ENCODE measurements around the gene NXPE4.
"Not testable (repeated sequence)": the region's sequence is repeated elsewhere in the genome, so short reads cannot be mapped to it uniquely, and the experiment has no call there.

The NXPE4 gene

GRCh38 chr11:114615448-114616361 is 20.1 kb upstream of the NXPE4 start:
- H3K4me3 ChIP-seq (ENCODE audit: control insufficient read depth, low read depth, low read length), result no peak overlapping the region
- TF ChIP-seq, protein P1, sequence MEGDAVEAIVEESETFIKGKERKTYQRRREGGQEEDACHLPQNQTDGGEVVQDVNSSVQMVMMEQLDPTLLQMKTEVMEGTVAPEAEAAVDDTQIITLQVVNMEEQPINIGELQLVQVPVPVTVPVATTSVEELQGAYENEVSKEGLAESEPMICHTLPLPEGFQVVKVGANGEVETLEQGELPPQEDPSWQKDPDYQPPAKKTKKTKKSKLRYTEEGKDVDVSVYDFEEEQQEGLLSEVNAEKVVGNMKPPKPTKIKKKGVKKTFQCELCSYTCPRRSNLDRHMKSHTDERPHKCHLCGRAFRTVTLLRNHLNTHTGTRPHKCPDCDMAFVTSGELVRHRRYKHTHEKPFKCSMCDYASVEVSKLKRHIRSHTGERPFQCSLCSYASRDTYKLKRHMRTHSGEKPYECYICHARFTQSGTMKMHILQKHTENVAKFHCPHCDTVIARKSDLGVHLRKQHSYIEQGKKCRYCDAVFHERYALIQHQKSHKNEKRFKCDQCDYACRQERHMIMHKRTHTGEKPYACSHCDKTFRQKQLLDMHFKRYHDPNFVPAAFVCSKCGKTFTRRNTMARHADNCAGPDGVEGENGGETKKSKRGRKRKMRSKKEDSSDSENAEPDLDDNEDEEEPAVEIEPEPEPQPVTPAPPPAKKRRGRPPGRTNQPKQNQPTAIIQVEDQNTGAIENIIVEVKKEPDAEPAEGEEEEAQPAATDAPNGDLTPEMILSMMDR (IDR thresholded peaks at IDR 0.05; ENCODE audit: control insufficient read depth, insufficient read depth, low read depth, low read length, missing control alignments), result no peak
- DNase-seq (ENCODE audit: low read depth), result no peak

DNA sequence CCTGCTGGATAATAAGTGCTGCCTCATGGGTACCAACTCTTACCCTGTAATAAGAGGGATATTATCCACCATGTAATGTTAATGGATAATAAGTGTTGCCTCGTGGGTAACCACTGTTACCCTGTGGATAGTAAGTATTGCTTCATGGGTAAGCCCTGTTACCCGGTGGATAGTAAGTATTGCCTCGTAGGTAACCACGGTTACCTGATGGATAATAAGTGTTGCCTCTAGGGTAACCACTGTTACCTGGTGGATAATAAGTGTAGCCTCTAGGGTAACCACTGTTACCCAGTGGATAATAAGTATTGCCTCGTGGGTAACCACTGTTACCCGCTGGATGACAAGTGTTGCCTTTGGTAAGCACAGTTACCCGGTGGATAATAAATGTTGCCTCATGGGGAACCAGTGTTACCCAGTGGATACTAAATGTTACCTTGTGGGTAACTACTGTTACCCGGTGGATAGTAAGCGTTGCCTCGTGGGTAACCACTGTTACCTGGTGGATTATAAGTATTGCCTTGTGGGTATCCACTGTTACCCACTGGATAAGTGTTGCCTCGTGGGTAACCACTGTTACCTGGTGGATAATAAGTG is 18.6 kb upstream of the NXPE4 start:
- no peak for DNase-seq (ENCODE audit: low read depth)
- TF ChIP-seq, protein P1 (IDR thresholded peaks at IDR 0.05; ENCODE audit: control insufficient read depth, insufficient read depth, low read depth, low read length, missing control alignments), result no peak
- no peak overlapping the region for H3K4me3 ChIP-seq (ENCODE audit: control insufficient read depth, low read depth, low read length)

DNA sequence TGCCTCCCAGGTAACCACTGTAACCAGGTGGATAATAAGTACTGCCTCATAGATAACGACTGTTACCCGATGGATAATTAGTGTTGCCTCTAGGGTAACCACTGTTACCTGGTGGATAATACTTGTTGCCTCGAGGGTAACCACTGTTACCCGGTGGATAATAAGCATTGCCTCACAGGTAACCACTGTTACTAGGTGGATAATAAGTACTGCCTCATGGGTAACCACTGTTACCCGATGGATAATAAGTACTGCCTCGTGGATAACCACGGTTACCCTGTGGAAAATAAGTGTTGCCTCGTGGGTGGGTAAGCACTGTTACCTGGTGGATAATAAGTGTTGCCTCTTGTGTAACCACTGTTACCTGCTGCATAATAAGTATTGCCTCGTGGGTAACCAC is 17.5 kb upstream of the NXPE4 start:
- not testable (repeated sequence) for H3K4me3 ChIP-seq (ENCODE audit: control insufficient read depth, low read depth, low read length); DNase-seq (ENCODE audit: low read depth)

DNA sequence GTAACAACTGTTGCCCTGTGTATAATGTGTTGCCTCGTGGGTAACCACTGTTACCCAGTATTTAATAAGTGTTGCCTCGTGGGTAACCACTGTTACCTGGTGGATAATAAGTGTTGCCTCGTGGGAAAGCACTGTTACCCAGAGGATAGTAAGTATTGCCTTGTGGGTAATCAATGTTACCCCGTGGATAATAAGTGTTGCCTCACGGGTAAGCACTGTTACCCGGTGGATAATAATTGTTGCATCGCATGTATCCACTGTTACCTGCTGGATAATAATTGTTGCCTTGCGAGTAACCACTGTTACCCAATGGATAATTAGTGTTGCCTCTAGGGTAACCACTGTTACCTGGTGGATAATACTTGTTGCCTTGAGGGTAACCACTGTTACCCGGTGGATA is 17.1 kb upstream of the NXPE4 start:
- no peak overlapping the region for H3K4me3 ChIP-seq (ENCODE audit: control insufficient read depth, low read depth, low read length)
- TF ChIP-seq, protein P1 (IDR thresholded peaks at IDR 0.05; ENCODE audit: control insufficient read depth, insufficient read depth, low read depth, low read length, missing control alignments), result no peak
- no peak for DNase-seq (ENCODE audit: low read depth)

DNA sequence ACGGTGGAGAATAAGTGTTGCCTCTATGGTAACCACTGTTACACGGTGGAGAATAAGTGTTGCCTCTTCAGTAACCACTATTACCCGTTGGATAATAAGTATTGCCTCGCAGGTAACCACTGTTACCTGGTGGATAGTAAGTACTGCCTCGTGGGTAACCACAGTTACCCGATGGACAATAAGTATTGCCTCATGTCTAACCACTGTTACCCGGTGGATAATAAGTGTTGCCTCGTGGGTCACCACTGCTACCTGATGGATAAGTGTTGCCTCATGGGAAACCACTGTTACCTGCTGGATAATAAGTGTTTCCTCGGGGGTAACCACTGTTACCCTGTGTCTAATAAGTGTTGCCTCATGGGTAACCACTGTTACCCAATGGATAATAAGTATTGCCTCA is 16.6 kb upstream of the NXPE4 start:
- DNase-seq (ENCODE audit: low read depth); H3K4me3 ChIP-seq (ENCODE audit: control insufficient read depth, low read depth, low read length): not testable (repeated sequence)

DNA sequence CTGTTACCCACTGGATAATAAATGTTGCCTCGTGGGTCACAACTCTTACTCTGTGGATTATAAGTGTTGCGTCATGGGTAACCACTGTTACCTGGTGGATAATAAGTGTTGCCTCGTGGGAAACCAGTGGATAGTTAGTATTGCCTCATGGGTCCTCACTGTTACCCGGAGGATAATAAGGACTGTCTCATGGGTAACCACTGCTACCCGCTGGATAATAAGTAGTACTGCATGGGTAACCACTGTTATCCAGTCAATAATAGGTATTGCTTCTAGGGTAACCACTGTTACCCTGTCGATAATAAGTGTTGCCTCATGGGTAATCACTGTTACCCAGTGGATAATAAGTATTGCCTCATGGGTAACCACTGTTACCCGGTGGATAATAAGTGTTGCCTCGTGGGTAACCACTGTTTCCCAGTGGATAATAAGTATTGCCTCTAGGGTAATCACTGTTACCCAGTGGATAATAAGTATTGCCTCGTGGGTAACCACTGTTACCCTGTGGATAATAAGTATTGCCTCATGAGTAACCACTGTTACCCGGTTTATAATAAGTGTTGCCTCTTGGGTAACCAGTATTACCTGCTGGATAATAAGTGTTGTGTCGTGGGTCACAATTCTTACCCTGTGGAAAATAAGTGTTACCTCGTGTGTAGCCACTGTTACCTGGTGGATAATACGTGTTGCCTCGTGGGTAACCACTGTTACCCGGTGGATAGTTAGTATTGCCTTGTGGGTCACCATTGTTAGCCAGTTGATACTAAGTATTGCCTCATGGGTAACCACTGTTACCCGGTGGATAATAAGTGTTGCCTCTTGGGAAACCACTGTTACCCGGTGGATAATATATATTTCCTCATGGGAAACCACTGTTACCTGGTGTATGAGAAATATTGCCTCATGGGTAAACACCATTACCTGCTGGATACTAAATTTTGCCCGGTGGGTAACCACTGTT is 15.7 kb upstream of the NXPE4 start:
- H3K4me3 ChIP-seq (ENCODE audit: control insufficient read depth, low read depth, low read length), result no peak overlapping the region
- no peak for DNase-seq (ENCODE audit: low read depth)
- TF ChIP-seq, protein P1 (IDR thresholded peaks at IDR 0.05; ENCODE audit: control insufficient read depth, insufficient read depth, low read depth, low read length, missing control alignments), result peak; percentile 31

- TF ChIP-seq, protein P1 (IDR thresholded peaks at IDR 0.05; ENCODE audit: control insufficient read depth, insufficient read depth, low read depth, low read length, missing control alignments), result no peak
- DNase-seq (ENCODE audit: low read depth), result no peak
- no peak overlapping the region for H3K4me3 ChIP-seq (ENCODE audit: control insufficient read depth, low read depth, low read length)
These were observed 15.0 kb upstream of the NXPE4 start for GRCh38 chr11:114610550-114610949.
